WTC11 (cell line): ENCODE measurements around the gene GORASP1. TPM values are rescaled to one million over a fixed set of nuclear protein-coding genes. Genes with fewer than 3 reads are reported as not detected.

Source experiments
- ATAC-seq: fragments of 200-7000 bp; cut with Tn5 transposase; 2 replicates; pipeline ENCODE4 v1.10.0; 2021; ENCODE audit warnings: mild to moderate bottlenecking, moderate library complexity
- CTCF ChIA-PET: fragments of 300-600 bp; sonication (Branson Sonifier 250); formaldehyde crosslinking; loops from one replicate; lab custom pipeline; 2021; ENCODE audit warnings: antibody characterized with exemption; lab: Charles Lee
- POLR2A ChIA-PET: fragments of 350-600 bp; sonication (Branson Sonifier 250); formaldehyde crosslinking; loops from one replicate; lab custom pipeline; 2021; ENCODE audit warnings: antibody characterized with exemption; lab: Charles Lee
- DNase-seq: peaks from one replicate; pipeline ENCODE4 v3.0.0; 2021; ENCODE audit warnings: low spot score
- H3K27ac Mint-ChIP-seq: 2 replicates; pipeline ENCODE4 v1.8.0; 2021; ENCODE audit warnings: mixed read lengths
- H3K27me3 Mint-ChIP-seq: 2 replicates; pipeline ENCODE4 v1.8.0; 2021; ENCODE audit warnings: low read depth, mild to moderate bottlenecking, moderate library complexity, mixed read lengths
- H3K36me3 Mint-ChIP-seq: 2 replicates; pipeline ENCODE4 v1.8.0; 2021; ENCODE audit warnings: mixed read lengths
- H3K4me1 Mint-ChIP-seq: 2 replicates; pipeline ENCODE4 v1.8.0; 2022; ENCODE audit warnings: mixed read lengths
- H3K4me3 Mint-ChIP-seq: 2 replicates; pipeline ENCODE4 v1.8.0; 2021; ENCODE audit warnings: mild to moderate bottlenecking, moderate library complexity, mixed read lengths
- H3K9me3 Mint-ChIP-seq: 2 replicates; pipeline ENCODE4 v1.8.0; 2021; ENCODE audit warnings: mixed read lengths
- AFF4 ChIP-seq: sonication (generic); formaldehyde crosslinking; IDR thresholded peaks from 2 replicates; pipeline ENCODE4 v1.8.1; 2023; ENCODE audit warnings: mild to moderate bottlenecking, missing genetic modification reagents, borderline replicate concordance
- ATF3 ChIP-seq: sonication (generic); formaldehyde crosslinking; conservative IDR thresholded peaks from 2 replicates; pipeline ENCODE4 v1.8.1; 2022; ENCODE audit warnings: mild to moderate bottlenecking, missing genetic modification reagents
- EMX1 ChIP-seq: fragments of 250-450 bp; sonication (Bioruptor Pico); IDR thresholded peaks from 2 replicates; pipeline ENCODE4 v1.8.0; 2021; ENCODE audit warnings: mild to moderate bottlenecking
- NFATC4 ChIP-seq: fragments of 250-450 bp; sonication (Bioruptor Pico); IDR thresholded peaks from 2 replicates; pipeline ENCODE4 v1.9.0; 2021; ENCODE audit warnings: mild to moderate bottlenecking
- NFE2L1 ChIP-seq: sonication (generic); formaldehyde crosslinking; IDR thresholded peaks from 2 replicates; pipeline ENCODE4 v1.8.1; 2023; ENCODE audit warnings: missing genetic modification reagents
- NR1H2 ChIP-seq: sonication (generic); formaldehyde crosslinking; IDR thresholded peaks from 2 replicates; pipeline ENCODE4 v1.9.0; 2021; ENCODE audit warnings: mild to moderate bottlenecking, moderate library complexity, missing genetic modification reagents
- OVOL2 ChIP-seq: fragments of 250-450 bp; sonication (Bioruptor Pico); IDR thresholded peaks from 2 replicates; pipeline ENCODE4 v1.9.0; 2021; ENCODE audit warnings: mild to moderate bottlenecking, borderline replicate concordance
- TEAD4 ChIP-seq: sonication (generic); formaldehyde crosslinking; IDR thresholded peaks from 2 replicates; pipeline ENCODE4 v1.8.0; 2022; ENCODE audit warnings: mild to moderate bottlenecking, missing genetic modification reagents
- TP53 ChIP-seq: sonication (generic); formaldehyde crosslinking; IDR thresholded peaks from 2 replicates; pipeline ENCODE4 v1.8.1; 2023; ENCODE audit warnings: mild to moderate bottlenecking, missing genetic modification reagents
- ZNF121 ChIP-seq: sonication (generic); formaldehyde crosslinking; IDR thresholded peaks from 2 replicates; pipeline ENCODE4 v1.8.0; 2023; ENCODE audit warnings: missing genetic modification reagents
- ZNF232 ChIP-seq: sonication (generic); formaldehyde crosslinking; IDR thresholded peaks from 2 replicates; pipeline ENCODE4 v1.8.0; 2022; ENCODE audit warnings: mild to moderate bottlenecking, missing genetic modification reagents
- ZNF317 ChIP-seq: sonication (generic); formaldehyde crosslinking; IDR thresholded peaks from 2 replicates; pipeline ENCODE4 v1.8.1; 2023; ENCODE audit warnings: low read depth, mild to moderate bottlenecking, moderate library complexity, missing genetic modification reagents, borderline replicate concordance
- ZNF416 ChIP-seq: fragments of 250-450 bp; sonication (Bioruptor Pico); IDR thresholded peaks from 2 replicates; pipeline ENCODE4 v1.9.0; 2021; ENCODE audit warnings: mild to moderate bottlenecking, inconsistent platforms
- ZNF425 ChIP-seq: fragments of 250-450 bp; sonication (Bioruptor Pico); conservative IDR thresholded peaks from 2 replicates; pipeline ENCODE4 v1.9.0; 2021; ENCODE audit warnings: mild to moderate bottlenecking
- total RNA-seq: library from RNA; stranded (reverse); gene quantifications from 3 replicates; pipeline ENCODE4 v1.2.3, GENCODE V29; 2021
- TF ChIP-seq, protein P1 (sequence below): sonication (generic); formaldehyde crosslinking; IDR thresholded peaks from 2 replicates; pipeline ENCODE4 v1.8.0; 2022; ENCODE audit warnings: mild to moderate bottlenecking, missing genetic modification reagents
- TF ChIP-seq, protein P2 (sequence below): sonication (generic); formaldehyde crosslinking; conservative IDR thresholded peaks from 2 replicates; pipeline ENCODE4 v1.8.1; 2023; ENCODE audit warnings: mild to moderate bottlenecking, low read depth, missing genetic modification reagents, moderate library complexity
- TF ChIP-seq, protein P3 (sequence below): fragments of 250-450 bp; sonication (Bioruptor Pico); IDR thresholded peaks from 2 replicates; pipeline ENCODE4 v1.9.0; 2021; ENCODE audit warnings: mild to moderate bottlenecking
- TF ChIP-seq, protein P4 (sequence below): sonication (generic); formaldehyde crosslinking; IDR thresholded peaks from 2 replicates; pipeline ENCODE4 v1.8.1; 2023; ENCODE audit warnings: mild to moderate bottlenecking, missing genetic modification reagents, moderate library complexity
- TF ChIP-seq, protein P5 (sequence below): sonication (generic); formaldehyde crosslinking; IDR thresholded peaks from 2 replicates; pipeline ENCODE4 v1.8.0; 2022; ENCODE audit warnings: mild to moderate bottlenecking, missing genetic modification reagents
- TF ChIP-seq, protein P6 (sequence below): sonication (generic); formaldehyde crosslinking; IDR thresholded peaks from 2 replicates; pipeline ENCODE4 v1.8.0; 2022; ENCODE audit warnings: mild to moderate bottlenecking, missing genetic modification reagents

Gene GORASP1
- total RNA-seq, 1 experiment from 2014 or later: 47.4 TPM

DNA sequence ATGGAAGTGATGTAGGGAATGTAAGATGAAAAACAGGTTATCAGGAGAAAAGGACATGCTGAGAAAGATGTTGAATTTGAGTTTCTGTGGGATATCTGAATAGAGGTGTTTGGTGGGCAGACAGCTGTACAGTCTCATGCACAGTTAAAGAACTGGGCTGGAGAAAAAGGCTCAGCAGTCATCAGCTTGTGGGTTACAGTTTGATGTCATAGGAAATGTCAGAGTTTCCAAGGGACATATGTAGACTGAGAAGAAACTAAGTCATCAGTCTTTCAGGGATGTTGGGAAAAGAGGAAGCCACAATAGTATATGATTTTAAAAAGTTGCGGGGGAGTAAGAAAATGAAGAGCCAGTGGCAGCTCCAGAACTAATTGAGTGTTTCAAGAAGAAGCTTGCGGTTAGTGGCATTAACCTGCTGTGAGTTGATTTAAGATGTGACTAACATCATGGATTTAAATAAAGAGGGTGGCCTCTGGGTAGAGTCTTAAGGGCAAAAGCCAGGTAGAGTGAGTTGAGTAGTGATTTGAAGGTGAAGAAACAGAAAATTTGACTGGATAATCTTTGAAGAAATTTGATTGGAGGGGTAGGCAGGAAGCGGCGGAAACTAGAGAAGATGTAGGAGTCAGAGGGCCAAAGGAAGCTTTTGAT, 24.6 kb downstream of the GORASP1 start (continued):
- TF ChIP-seq NFE2L1 (CRISPR knock-in tag) (no peak), ZNF232 (CRISPR knock-in tag) (no peak), TP53 (CRISPR knock-in tag) (no peak), NR1H2 (no peak), OVOL2 (CRISPR knock-in tag) (no peak), TEAD4 (CRISPR knock-in tag) (no peak)

- ATAC-seq (no peak), DNase-seq (no peak)
- Mint-ChIP-seq H3K36me3 (peaks cover 40% of the 10 kb centered on the region), H3K9me3 (no peaks in the 10 kb centered on the region), H3K27ac (no peak overlapping the region), H3K4me1 (no peaks in the 10 kb centered on the region), H3K4me3 (no peak overlapping the region), H3K27me3 (no peaks in the 10 kb centered on the region)
- TF ChIP-seq ATF3 (CRISPR knock-in tag): no peak
- TF ChIP-seq, protein P1, sequence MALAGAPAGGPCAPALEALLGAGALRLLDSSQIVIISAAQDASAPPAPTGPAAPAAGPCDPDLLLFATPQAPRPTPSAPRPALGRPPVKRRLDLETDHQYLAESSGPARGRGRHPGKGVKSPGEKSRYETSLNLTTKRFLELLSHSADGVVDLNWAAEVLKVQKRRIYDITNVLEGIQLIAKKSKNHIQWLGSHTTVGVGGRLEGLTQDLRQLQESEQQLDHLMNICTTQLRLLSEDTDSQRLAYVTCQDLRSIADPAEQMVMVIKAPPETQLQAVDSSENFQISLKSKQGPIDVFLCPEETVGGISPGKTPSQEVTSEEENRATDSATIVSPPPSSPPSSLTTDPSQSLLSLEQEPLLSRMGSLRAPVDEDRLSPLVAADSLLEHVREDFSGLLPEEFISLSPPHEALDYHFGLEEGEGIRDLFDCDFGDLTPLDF (CRISPR knock-in tag): no peak
- no peak for TF ChIP-seq NFATC4
- TF ChIP-seq ZNF416 (CRISPR knock-in tag): no peak
- TF ChIP-seq, protein P2, sequence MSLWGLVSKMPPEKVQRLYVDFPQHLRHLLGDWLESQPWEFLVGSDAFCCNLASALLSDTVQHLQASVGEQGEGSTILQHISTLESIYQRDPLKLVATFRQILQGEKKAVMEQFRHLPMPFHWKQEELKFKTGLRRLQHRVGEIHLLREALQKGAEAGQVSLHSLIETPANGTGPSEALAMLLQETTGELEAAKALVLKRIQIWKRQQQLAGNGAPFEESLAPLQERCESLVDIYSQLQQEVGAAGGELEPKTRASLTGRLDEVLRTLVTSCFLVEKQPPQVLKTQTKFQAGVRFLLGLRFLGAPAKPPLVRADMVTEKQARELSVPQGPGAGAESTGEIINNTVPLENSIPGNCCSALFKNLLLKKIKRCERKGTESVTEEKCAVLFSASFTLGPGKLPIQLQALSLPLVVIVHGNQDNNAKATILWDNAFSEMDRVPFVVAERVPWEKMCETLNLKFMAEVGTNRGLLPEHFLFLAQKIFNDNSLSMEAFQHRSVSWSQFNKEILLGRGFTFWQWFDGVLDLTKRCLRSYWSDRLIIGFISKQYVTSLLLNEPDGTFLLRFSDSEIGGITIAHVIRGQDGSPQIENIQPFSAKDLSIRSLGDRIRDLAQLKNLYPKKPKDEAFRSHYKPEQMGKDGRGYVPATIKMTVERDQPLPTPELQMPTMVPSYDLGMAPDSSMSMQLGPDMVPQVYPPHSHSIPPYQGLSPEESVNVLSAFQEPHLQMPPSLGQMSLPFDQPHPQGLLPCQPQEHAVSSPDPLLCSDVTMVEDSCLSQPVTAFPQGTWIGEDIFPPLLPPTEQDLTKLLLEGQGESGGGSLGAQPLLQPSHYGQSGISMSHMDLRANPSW: no peak
- TF ChIP-seq EMX1 (CRISPR knock-in tag): no peak
- no peak for TF ChIP-seq ZNF425 (CRISPR knock-in tag)
- no peak for TF ChIP-seq ZNF317 (CRISPR knock-in tag)
- TF ChIP-seq, protein P3, sequence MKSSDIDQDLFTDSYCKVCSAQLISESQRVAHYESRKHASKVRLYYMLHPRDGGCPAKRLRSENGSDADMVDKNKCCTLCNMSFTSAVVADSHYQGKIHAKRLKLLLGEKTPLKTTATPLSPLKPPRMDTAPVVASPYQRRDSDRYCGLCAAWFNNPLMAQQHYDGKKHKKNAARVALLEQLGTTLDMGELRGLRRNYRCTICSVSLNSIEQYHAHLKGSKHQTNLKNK (CRISPR knock-in tag): no peak
- TF ChIP-seq, protein P4, sequence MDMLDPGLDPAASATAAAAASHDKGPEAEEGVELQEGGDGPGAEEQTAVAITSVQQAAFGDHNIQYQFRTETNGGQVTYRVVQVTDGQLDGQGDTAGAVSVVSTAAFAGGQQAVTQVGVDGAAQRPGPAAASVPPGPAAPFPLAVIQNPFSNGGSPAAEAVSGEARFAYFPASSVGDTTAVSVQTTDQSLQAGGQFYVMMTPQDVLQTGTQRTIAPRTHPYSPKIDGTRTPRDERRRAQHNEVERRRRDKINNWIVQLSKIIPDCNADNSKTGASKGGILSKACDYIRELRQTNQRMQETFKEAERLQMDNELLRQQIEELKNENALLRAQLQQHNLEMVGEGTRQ (CRISPR knock-in tag): no peak
- TF ChIP-seq AFF4 (CRISPR knock-in tag): no peak
- TF ChIP-seq NR1H2: no peak
- TF ChIP-seq, protein P5, sequence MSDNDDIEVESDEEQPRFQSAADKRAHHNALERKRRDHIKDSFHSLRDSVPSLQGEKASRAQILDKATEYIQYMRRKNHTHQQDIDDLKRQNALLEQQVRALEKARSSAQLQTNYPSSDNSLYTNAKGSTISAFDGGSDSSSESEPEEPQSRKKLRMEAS: no peak
- TF ChIP-seq, protein P6, sequence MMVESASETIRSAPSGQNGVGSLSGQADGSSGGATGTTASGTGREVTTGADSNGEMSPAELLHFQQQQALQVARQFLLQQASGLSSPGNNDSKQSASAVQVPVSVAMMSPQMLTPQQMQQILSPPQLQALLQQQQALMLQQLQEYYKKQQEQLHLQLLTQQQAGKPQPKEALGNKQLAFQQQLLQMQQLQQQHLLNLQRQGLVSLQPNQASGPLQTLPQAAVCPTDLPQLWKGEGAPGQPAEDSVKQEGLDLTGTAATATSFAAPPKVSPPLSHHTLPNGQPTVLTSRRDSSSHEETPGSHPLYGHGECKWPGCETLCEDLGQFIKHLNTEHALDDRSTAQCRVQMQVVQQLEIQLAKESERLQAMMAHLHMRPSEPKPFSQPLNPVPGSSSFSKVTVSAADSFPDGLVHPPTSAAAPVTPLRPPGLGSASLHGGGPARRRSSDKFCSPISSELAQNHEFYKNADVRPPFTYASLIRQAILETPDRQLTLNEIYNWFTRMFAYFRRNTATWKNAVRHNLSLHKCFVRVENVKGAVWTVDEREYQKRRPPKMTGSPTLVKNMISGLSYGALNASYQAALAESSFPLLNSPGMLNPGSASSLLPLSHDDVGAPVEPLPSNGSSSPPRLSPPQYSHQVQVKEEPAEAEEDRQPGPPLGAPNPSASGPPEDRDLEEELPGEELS (CRISPR knock-in tag): no peak
- no peak for TF ChIP-seq ZNF121
- ChIA-PET CTCF (interaction anchor here (0.6 to 1.1 kb wide), 2 partner anchors 11 to 208 kb away, joined by 4 read pairs; no protein-coding TSS in a partner anchor), POLR2A (no interaction called here)
Measured at GRCh38 chr3:39080026-39080425, 27.4 kb downstream of the GORASP1 start.
